ENCODE data around the gene PRKAR2B.

- TF ChIP-seq CTCF (IDR thresholded peaks at IDR 0.05) (no peak), POLR2A (IDR thresholded peaks at IDR 0.05) (no peak)
Observed at GRCh38 chr7:107145067-107145838, 100.7 kb downstream of the PRKAR2B start.

Data from uterus (tissue), 2 donors.